Urothelium cell line (cell line): ENCODE data around the gene MYO16.
A peak's percentile ranks its signal among the peaks of the same experiment; 100 is the strongest.
"Not testable (repeated sequence)": the region's sequence is repeated elsewhere in the genome, so short reads cannot be mapped to it uniquely, and the experiment has no call there.

Experiments
- DNase-seq: peaks from one replicate; pipeline ENCODE4 v3.0.0; 2011; ENCODE audit warnings: low spot score, mixed read lengths
- FAIRE-seq: peaks from 2 replicates; lab custom pipeline; 2011; peaks lifted over from hg19 to GRCh38; lab: Jason Lieb, UNC

MYO16 gene

GRCh38 chr13:108859197-108860012 is 230.0 kb downstream of the MYO16 start:
- FAIRE-seq (no peak), DNase-seq (peak; percentile 22)

- FAIRE-seq: no peak
- DNase-seq: no peak
Measured at GRCh38 chr13:108860418-108860817, 231.0 kb downstream of the MYO16 start.

- DNase-seq (no peak), FAIRE-seq (no peak)
Measured at GRCh38 chr13:108877300-108877699, 247.9 kb downstream of the MYO16 start.

- DNase-seq: no peak
- no peak for FAIRE-seq
Measured at GRCh38 chr13:108878732-108879131, 249.3 kb downstream of the MYO16 start.

GRCh38 chr13:108889324-108889984 is 260.0 kb downstream of the MYO16 start:
- no peak for DNase-seq
- no peak for FAIRE-seq

GRCh38 chr13:108895220-108895704 is 265.9 kb downstream of the MYO16 start:
- no peak for DNase-seq
- no peak for FAIRE-seq

- DNase-seq (no peak), FAIRE-seq (no peak)
Measured at GRCh38 chr13:108897955-108898354, 268.5 kb downstream of the MYO16 start.

- FAIRE-seq (no peak), DNase-seq (no peak)
Measured at GRCh38 chr13:108902405-108903155, 273.2 kb downstream of the MYO16 start.

GRCh38 chr13:108903613-108904012 is 274.2 kb downstream of the MYO16 start:
- no peak for DNase-seq
- FAIRE-seq: no peak

- DNase-seq (no peak), FAIRE-seq (no peak)
Measured at GRCh38 chr13:108911807-108912206, 282.4 kb downstream of the MYO16 start.

GRCh38 chr13:108913731-108914130 is 284.3 kb downstream of the MYO16 start:
- not testable (repeated sequence) for FAIRE-seq, DNase-seq

GRCh38 chr13:108915095-108915633 is 285.8 kb downstream of the MYO16 start:
- no peak for DNase-seq
- no peak for FAIRE-seq

- DNase-seq (peak; percentile 76), FAIRE-seq (no peak)
Measured at GRCh38 chr13:108915634-108916512, 286.5 kb downstream of the MYO16 start.

GRCh38 chr13:108917581-108917980 is 288.2 kb downstream of the MYO16 start:
- DNase-seq (no peak), FAIRE-seq (no peak)

- FAIRE-seq: no peak
- no peak for DNase-seq
Measured at GRCh38 chr13:108919036-108919907, 289.9 kb downstream of the MYO16 start.

GRCh38 chr13:108920137-108920536 is 290.7 kb downstream of the MYO16 start:
- no peak for FAIRE-seq
- DNase-seq: no peak

- no peak for DNase-seq
Measured at GRCh38 chr13:108921238-108921637, 291.8 kb downstream of the MYO16 start.

GRCh38 chr13:108922108-108922507 is 292.7 kb downstream of the MYO16 start:
- DNase-seq (no peak), FAIRE-seq (no peak)

More at GRCh38 chr13:108921238-108921637, 291.8 kb downstream of the MYO16 start:
- no peak for FAIRE-seq
